ENCODE measurements around the gene MED13L.

DNA sequence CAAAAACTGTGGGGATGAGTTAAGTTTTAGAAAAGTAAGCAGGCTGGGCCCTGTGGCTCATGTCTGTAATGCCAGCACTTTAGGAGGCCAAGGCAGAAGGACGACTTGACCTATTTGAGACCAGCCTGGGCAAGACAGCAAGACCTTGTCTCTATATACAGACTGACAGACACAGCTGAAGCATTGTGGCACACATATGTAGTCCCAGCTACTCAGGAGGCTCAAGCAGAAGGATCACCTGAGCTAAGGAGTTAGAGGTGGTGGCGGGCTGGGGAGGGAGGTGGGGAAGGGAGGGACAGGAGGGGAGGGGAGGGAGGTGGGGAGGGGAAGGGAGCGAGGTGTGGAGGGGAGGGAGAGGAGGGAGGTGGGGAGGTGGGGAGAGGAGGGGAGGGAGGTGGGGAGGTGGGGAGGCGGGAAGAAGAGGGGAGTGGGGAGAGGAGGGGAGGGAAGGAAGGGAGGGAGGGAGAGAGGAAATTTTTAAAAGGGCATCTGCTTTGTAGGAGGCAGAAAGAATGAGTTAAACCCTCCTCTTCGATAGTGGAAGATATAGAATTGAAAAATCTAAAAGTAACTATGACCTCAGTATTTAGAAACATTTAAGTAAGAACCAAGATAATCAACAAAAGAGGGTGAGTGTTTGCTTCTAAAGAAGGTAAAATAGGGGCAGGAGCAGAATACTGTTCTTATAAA lies 30.9 kb downstream of the MED13L start:
- TF ChIP-seq, protein P1, sequence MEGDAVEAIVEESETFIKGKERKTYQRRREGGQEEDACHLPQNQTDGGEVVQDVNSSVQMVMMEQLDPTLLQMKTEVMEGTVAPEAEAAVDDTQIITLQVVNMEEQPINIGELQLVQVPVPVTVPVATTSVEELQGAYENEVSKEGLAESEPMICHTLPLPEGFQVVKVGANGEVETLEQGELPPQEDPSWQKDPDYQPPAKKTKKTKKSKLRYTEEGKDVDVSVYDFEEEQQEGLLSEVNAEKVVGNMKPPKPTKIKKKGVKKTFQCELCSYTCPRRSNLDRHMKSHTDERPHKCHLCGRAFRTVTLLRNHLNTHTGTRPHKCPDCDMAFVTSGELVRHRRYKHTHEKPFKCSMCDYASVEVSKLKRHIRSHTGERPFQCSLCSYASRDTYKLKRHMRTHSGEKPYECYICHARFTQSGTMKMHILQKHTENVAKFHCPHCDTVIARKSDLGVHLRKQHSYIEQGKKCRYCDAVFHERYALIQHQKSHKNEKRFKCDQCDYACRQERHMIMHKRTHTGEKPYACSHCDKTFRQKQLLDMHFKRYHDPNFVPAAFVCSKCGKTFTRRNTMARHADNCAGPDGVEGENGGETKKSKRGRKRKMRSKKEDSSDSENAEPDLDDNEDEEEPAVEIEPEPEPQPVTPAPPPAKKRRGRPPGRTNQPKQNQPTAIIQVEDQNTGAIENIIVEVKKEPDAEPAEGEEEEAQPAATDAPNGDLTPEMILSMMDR (IDR thresholded peaks at IDR 0.05; ENCODE audit: borderline replicate concordance, extremely low read depth, low read length, poor library complexity, severe bottlenecking): no peak
- TF ChIP-seq EZH2 (IDR thresholded peaks at IDR 0.05; ENCODE audit: borderline replicate concordance, low read depth, low read length, severe bottlenecking): no peak

All from DND-41 (cell line).